GM19328 (cell line): Measurements from ENCODE around the gene UAP1.

ENCODE experiments used
- ATAC-seq: cut with Tn5 transposase; IDR thresholded peaks from one replicate; pipeline ENCODE4 v1.9.1; 2021; ENCODE audit warnings: mild to moderate bottlenecking, moderate library complexity; ENCODE audit not compliant: unreplicated experiment

UAP1 gene

GRCh38 chr1:162612606-162613400 lies 51.3 kb downstream of the UAP1 start:
- ATAC-seq, result no peak

DNA sequence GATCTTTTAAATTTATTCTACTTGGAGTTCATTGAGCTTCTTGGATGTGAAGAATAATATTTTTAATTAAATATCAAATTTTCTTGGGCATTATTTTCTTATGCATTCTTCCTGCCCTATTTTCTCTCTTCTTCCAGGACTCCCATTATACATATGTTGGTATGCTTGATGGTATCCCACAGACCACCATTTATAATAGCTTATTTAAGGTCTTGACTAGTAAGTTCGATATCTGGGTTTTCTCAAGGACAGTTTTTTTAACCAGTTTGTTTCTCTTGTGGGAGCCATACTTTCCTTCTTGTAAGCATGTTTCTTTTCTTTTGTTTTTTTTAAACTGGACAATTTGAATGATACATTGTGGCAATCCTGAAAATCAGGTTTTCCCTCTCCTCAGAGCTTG lies 55.3 kb downstream of the UAP1 start:
- no peak for ATAC-seq

DNA sequence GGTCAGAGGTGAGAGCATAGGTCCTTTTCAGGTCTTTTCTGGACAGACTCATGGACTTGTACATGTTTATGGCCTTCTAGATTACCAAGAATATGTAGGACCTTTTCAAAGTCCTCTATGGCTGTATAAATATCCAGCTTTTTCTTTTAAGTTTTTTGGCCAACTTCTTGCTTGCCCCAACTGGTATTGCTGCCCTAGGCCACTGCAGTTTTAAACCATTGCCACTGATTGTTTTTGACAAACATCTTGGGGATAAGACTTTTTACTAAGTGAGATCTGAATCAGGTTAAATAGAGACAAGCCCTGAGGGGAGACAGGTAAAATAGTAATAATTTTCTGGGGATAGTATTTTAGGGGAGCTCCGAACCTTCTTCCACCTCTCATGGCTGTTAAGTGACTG lies 56.0 kb downstream of the UAP1 start:
- ATAC-seq, result no peak

- ATAC-seq, result no peak
Observed at GRCh38 chr1:162619076-162619475, 57.6 kb downstream of the UAP1 start.

DNA sequence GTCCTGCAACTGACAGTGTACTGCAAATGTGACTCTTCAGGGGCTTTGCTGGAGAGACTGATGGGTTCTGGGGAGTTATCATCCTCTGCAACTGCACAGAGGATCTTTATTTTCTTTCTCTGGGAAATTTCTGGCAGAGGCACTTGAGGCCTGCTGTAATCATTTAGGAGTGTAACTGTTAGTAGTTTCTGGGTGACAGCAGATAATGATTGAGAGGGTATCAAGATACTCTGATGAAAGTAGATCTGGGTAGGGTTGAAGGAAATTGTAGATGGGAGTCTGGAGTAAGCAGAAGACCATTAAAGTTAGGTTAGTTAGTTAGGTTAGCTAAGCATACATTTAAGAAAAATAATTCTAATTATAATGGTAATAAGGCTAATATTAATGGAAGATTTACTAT lies 59.7 kb downstream of the UAP1 start:
- ATAC-seq, result no peak

DNA sequence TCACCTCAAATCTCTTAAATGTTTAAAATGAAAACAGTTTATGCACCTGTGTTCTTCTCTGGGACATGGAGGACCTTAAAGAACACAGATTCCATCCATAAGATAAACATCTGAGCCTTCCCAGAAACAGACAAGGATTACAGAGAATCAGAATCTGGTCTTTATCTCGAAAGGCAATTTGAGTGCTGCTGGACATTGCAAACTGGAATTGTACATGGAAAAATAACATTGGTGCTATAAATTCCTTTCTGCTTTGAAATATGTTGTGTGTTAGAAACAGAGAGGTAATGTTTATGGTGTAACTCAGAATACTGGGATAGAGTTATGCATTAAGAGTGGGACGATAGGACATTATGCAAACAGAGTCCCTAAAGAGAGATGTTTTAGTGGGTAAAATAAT lies 64.2 kb downstream of the UAP1 start:
- no peak for ATAC-seq

GRCh38 chr1:162626094-162626493 lies 64.6 kb downstream of the UAP1 start:
- ATAC-seq, result no peak

GRCh38 chr1:162626761-162627160 lies 65.2 kb downstream of the UAP1 start:
- no peak for ATAC-seq

GRCh38 chr1:162627662-162628296 lies 66.3 kb downstream of the UAP1 start:
- no peak for ATAC-seq

DNA sequence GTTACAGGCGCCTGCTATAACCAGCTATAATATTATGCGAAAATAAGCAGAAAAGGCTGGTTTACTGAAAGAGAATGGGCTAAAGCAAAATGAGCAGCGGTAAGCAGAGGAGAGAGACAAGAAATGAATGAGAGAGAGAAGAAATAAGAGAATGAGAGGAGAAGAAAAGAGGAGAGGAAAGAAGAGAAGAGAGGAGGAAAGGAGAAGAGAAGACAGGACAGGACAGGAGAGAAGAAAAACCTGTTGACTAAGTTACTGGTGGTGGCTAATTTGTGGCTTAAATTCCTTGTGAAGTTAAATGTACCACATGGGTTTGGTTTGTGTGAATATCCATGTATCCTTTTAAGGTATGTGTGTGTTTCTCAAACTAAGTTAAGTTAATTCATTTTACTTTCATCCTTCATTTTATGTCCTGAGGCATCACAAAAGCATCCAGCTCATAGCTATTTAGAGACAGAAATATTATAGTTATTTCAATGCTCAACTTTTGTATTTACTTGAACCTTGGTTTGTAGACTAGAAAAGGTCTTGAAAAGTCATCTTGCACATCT lies 67.6 kb downstream of the UAP1 start:
- ATAC-seq, result no peak

DNA sequence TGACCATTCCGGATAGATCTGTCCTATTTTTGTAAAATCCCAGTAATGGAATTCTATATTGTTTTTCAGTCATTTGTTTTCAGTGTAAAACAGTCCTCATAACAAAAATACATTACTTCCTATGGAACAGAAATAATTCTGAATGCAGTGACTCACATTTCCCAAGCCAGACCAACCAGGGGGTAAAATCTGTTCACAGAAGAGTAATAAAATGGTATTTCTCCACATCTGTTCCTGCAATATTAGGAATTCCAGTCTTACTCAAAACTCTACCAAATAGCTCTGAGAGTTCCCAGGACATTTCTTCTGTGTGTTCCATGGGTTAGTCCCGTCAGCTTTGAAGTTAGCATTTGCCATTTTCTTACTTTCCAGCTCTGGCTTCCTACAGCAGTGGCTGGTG lies 68.1 kb downstream of the UAP1 start:
- no peak for ATAC-seq

DNA sequence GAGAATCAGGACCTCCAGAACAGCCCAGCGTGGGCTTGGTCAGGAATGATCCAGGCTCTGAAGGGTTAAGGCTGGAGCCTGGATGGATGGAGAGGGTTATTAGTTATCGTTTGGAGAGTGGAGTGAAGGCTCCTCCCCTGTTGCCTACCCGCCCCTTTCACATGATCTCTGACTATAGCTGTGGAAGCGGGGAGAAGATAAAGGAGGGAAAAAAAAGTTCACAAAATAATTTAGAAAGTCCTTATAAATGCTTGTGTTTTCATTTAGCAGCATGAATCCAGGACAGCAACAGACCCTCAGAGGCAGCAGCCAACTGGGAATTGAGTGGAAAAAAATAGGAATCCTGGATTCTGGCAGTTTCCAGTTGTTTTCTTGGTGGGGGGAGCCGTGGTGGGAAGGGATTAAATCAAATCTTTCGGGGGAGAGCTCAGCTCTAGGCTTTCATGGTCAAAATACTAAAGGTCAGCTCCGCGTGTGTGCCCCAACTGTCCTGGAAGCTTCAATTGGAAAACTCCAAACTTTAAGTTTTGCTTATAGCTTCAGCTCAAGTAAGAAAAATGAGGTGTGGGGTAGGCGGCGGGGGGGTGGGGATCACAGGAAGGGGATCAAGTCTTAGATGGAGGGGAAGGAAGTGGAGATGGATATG lies 70.1 kb downstream of the UAP1 start:
- no peak for ATAC-seq

- ATAC-seq, result no peak
Observed at GRCh38 chr1:162632217-162632666, 70.7 kb downstream of the UAP1 start, which contains the start of gene DDR2. Gene DDR2 (plus strand): TSS chr1:162632464. CDS start chr1:162719064, 86,600 bp downstream.

GRCh38 chr1:162632698-162633080 lies 71.2 kb downstream of the UAP1 start:
- no peak for ATAC-seq

DNA sequence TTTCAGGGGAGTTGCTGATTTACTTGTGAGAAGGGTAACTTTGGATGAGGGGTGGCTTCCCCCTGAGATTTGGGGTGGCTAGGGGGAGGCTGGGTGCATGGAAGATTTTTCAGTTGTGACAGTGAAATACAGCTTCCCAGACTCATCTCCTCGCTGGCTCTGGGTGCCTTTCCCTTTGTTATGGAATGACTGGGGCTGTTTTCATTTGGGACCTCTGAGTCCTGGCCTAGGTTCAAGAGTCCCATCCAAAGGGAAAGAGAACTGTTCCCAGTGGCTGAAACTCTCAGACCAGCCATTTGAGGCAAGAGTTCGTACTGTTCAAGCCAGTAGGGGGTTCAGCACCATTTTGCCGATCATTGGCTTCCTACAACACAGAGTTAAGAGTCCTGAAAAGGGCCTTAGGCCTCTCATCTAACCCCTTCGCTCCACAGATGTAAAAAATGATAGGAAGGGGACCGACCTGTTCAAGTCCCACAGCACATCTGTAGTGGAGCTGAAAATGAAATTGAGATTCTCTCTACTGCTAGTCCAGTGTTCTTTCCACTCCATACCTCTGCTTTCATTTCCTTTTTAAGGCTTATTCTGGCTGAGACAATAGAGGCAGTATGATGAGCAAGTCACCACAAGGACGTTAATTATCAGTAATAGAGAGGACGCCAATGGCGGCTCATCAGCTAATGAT lies 71.7 kb downstream of the UAP1 start:
- ATAC-seq, result no peak

- ATAC-seq, result no peak
Observed at GRCh38 chr1:162635418-162635817, 73.9 kb downstream of the UAP1 start.

DNA sequence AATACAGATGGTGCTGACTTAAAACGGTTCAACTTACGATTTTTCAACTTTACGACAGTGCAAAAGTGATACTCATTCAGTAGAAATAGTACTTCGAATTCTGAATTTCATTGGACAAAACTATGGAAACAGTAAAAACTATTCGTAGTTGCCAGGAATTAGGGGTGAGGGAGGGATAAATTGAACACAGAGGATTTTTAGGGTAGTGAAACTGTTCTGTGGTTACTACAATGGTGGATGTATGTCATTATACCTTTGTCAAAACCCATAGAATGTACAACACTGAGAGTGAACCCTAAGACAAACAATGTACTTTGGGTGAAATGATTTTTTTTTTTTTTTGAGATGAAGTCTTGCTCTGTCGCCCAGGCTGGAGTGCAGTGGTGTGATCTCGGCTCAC lies 78.2 kb downstream of the UAP1 start:
- no peak for ATAC-seq

DNA sequence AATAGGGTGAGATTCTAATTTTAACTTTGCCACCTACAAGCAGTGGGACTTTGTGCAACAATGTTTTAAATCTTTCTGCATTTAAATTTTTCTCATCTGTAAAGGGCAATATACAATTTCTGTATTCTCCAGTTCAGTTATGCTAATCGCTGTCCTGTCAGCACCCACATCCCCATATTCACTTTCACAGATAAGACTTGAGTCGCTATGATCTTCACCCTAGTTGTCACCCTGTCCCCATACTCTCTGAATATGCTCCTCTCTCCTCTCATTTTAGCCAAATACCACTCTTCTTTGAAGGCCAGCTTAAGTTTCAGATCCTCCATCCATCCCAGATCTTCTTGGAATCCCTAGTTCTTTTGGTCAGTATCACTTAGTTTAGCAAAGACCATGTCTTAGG lies 79.6 kb downstream of the UAP1 start:
- ATAC-seq, result no peak

DNA sequence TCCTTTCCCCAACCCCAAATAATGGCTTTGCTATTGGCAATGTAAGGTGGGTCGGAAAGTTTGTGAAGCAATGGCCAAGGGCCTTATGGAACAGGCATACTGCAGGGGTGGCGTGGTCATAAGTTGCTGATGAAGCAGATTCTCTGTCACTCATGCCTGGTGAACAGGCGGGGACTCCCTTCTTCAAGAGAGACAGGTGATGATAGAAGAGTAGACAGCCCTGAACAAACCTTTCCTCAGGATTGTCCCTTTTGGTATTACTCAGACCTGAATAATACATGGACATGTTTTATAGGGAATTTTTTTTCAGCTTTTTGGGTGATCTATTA lies 83.4 kb downstream of the UAP1 start:
- ATAC-seq, result no peak

DNA sequence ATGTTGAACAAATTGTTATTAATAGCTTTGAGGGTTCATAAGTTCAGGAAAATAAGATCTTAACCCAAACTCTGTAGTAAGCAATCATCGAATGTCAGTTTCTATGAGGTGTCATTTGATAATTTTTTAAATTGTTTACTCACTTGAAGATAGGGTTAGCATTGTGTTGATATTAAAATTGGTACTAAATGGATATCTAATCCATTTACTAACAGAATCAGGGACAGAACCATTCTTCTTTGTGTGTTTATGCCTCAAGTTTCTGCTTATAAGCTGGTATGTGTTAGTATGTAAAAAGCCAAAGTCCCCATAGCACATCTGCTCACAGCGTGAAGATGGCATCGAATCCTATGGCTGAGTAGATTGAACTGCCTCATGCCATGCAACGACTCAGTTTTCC lies 84.1 kb downstream of the UAP1 start:
- no peak for ATAC-seq

- ATAC-seq, result no peak
Observed at GRCh38 chr1:162649583-162649982, 88.1 kb downstream of the UAP1 start.
